K562 (cell line): ENCODE data around the gene IL33. TPM values are rescaled to one million over a fixed set of nuclear protein-coding genes. Genes with fewer than 3 reads are reported as not detected.

ENCODE experiments used
- ATAC-seq: fragments of 200-7000 bp; cut with Tn5 transposase; 3 replicates; pipeline ENCODE4 v1.9.1; 2020; ENCODE audit warnings: moderate library complexity
- BruUV-seq: library from RNA; stranded (reverse); fragments of 400-500 nt; replicated peaks from 2 replicates; lab custom pipeline; 2021; lab: Mats Ljungman, UMichigan
- CTCF ChIA-PET: fragments of 300-600 bp; formaldehyde crosslinking; extraction: SDS; loops from one replicate; lab custom pipeline; 2021; ENCODE audit warnings: low intra/inter-chr PET ratio; lab: Yijun Ruan, JAX
- POLR2A ChIA-PET: fragments of 300-600, 350-650 bp; sonication (Branson Sonifier 250); formaldehyde crosslinking; extraction: SDS; loops from one replicate; lab custom pipeline; 2021; ENCODE audit warnings: antibody characterized with exemption, inconsistent platforms; lab: Yijun Ruan, JAX
- DNase-seq, 4 experiments: peaks; one replicate each; pipeline versions ENCODE4 v3.0.0 to v3.0.0-alpha.2; 2011 to 2018; ENCODE audit warnings: low spot score in 3 of 4, mixed read lengths in 3 of 4; ENCODE audit errors: extremely low read depth in 1 of 4
- FAIRE-seq: peaks from 2 replicates; lab custom pipeline; 2011; peaks lifted over from hg19 to GRCh38; lab: Jason Lieb, UNC
- H2AFZ ChIP-seq: 2 replicates; pipeline ENCODE4 v1.6.0; 2011; ENCODE audit warnings: low read depth, low read length, control low read depth, inconsistent platforms
- H3K27ac ChIP-seq: fragments of 200-600 bp; 3 replicates; pipeline ENCODE4 v1.8.0; 2011; ENCODE audit warnings: low read depth, mild to moderate bottlenecking, control low read depth, inconsistent platforms, low read length, moderate library complexity, mixed read lengths; ENCODE audit errors: extremely low read depth
- H3K27me3 ChIP-seq, 2 experiments: fragments of 300-600 bp in 1 of 2; 2 replicates in 1 of 2; 3 replicates in 1 of 2; pipeline versions ENCODE4 v1.6.0 to v1.8.0; 2011; ENCODE audit warnings: inconsistent platforms in 2 of 2, low read length in 2 of 2, mild to moderate bottlenecking in 1 of 2, mixed read lengths in 1 of 2, moderate library complexity in 1 of 2; ENCODE audit not compliant: control insufficient read depth in 2 of 2, insufficient read depth in 2 of 2
- H3K36me3 ChIP-seq: fragments of 300-600 bp; 3 replicates; pipeline ENCODE4 v1.8.0; 2011; ENCODE audit warnings: mild to moderate bottlenecking, low read length, inconsistent platforms; ENCODE audit not compliant: control insufficient read depth, insufficient read depth
- H3K4me1 ChIP-seq, 2 experiments: fragments of 200-600 bp in 1 of 2; replicated peaks in 1 of 2; 2 replicates in 1 of 2; 3 replicates in 1 of 2; pipeline versions ENCODE4 v1.5.1 to v1.8.0; 2011; ENCODE audit warnings: inconsistent platforms in 2 of 2, low read length in 2 of 2, mild to moderate bottlenecking in 1 of 2, mixed read lengths in 1 of 2, moderate library complexity in 1 of 2; ENCODE audit not compliant: control insufficient read depth in 2 of 2, insufficient read depth in 2 of 2
- H3K4me2 ChIP-seq: 2 replicates; pipeline ENCODE4 v1.6.1; 2011; ENCODE audit warnings: low read length, control low read depth, inconsistent platforms, mixed read lengths; ENCODE audit not compliant: insufficient read depth
- H3K4me3 ChIP-seq: fragments of 200-600 bp; sonication (generic), shearing (Covaris generic); 2 replicates; pipeline ENCODE4 v1.5.1; 2016; ENCODE audit warnings: control low read depth, inconsistent platforms
- H3K79me2 ChIP-seq: fragments of 200-600 bp; 3 replicates; pipeline ENCODE4 v1.8.0; 2011; ENCODE audit warnings: low read length, inconsistent platforms; ENCODE audit not compliant: control insufficient read depth, insufficient read depth
- H3K9ac ChIP-seq, 2 experiments: 2 replicates each; pipeline versions ENCODE4 v1.6.0 to v1.6.1; 2011; ENCODE audit warnings: low read depth in 2 of 2, low read length in 2 of 2, control low read depth in 1 of 2, inconsistent platforms in 1 of 2, mild to moderate bottlenecking in 1 of 2, mixed read lengths in 1 of 2; ENCODE audit not compliant: insufficient read depth in 1 of 2
- H3K9me1 ChIP-seq: one replicate; pipeline ENCODE4 v1.6.0; 2011; ENCODE audit warnings: inconsistent platforms, mild to moderate bottlenecking, low read length, moderate library complexity; ENCODE audit not compliant: control insufficient read depth, insufficient read depth
- H3K9me3 ChIP-seq: replicated peaks from 2 replicates; pipeline ENCODE4 v1.5.1; 2011; ENCODE audit warnings: low read depth, low read length, inconsistent platforms; ENCODE audit not compliant: control insufficient read depth, insufficient read depth
- H4K20me1 ChIP-seq: replicated peaks from 2 replicates; pipeline ENCODE4 v1.6.1; 2011; ENCODE audit warnings: low read length, inconsistent platforms, mixed read lengths; ENCODE audit not compliant: control insufficient read depth, insufficient read depth
- CREB1 ChIP-seq, 2 experiments: sonication (generic) in 1 of 2; formaldehyde crosslinking in 1 of 2; IDR thresholded peaks; 2 replicates each; pipeline versions ENCODE4 v1.6.1 to v1.8.0; 2012 to 2022; ENCODE audit warnings: inconsistent platforms in 1 of 2, mild to moderate bottlenecking in 1 of 2, missing genetic modification reagents in 1 of 2, moderate library complexity in 1 of 2
- DACH1 ChIP-seq: fragments of 450-650 bp; IDR thresholded peaks from 2 replicates; pipeline ENCODE4 v1.6.1; 2018; ENCODE audit not compliant: partially characterized antibody
- NFE2 ChIP-seq: IDR thresholded peaks from 2 replicates; pipeline ENCODE4 v1.6.1; 2014; ENCODE audit warnings: antibody characterized with exemption, low read depth
- PHF21A ChIP-seq: fragments of 450-650 bp; IDR thresholded peaks from 2 replicates; pipeline ENCODE4 v1.6.1; 2017; ENCODE audit warnings: low read depth, borderline replicate concordance
- WGBS: fragments of 100-300 bp; shearing (Covaris generic); methylation state at CpG from one replicate; pipeline ENCODE4 v1.1.6; 2016; ENCODE audit warnings: low coverage, mixed read lengths; ENCODE audit not compliant: insufficient coverage; ENCODE audit errors: missing lambda C conversion rate; 5-methylcytosine and 5-hydroxymethylcytosine counted together
- in situ Hi-C: fragments of 300-500 bp; cut with MboI; formaldehyde crosslinking; loops from 4 replicates; pipeline ENCODE4 v1.15.0; 2018; ENCODE audit warnings: inconsistent platforms, mixed read lengths
- intact Hi-C: fragments of 100-400 bp; cut with micrococcal nuclease; formaldehyde crosslinking; loops from 2 replicates; pipeline ENCODE4 v1.14.2; 2022
- polyA plus RNA-seq, 8 experiments: library from polyadenylated mRNA; depleted of rRNA in 4 of 8; stranded (reverse) in 5 of 8; unstranded in 3 of 8; fragments of >200 nt; fragmentation: Nextera tagmentation in 2 of 8; fragmentation: Illumina TruSeq in 1 of 8; extraction: Ambion mirVana in 2 of 8; extraction: Trizol in 1 of 8; gene quantifications; 2 replicates each; pipeline versions ENCODE4 v1.2.1 to v1.2.3, GENCODE V29; 2011 to 2014; ENCODE audit warnings: inconsistent platforms in 1 of 8, missing spikeins in 1 of 8
- total RNA-seq, 7 experiments: library from RNA; depleted of rRNA in 6 of 7; stranded (reverse); fragments of >200 nt in 6 of 7; fragmentation: Illumina TruSeq in 2 of 7; extraction: Trizol in 2 of 7; gene quantifications; 2 replicates each; pipeline versions ENCODE4 v1.2.1 to v1.2.3, GENCODE V29; 2011 to 2021; ENCODE audit warnings: low replicate concordance in 1 of 7
- TF ChIP-seq, protein P1 (sequence below): fragments of 200-400 bp; formaldehyde crosslinking; IDR thresholded peaks from 2 replicates; pipeline ENCODE4 v1.6.1; 2017; ENCODE audit warnings: mild to moderate bottlenecking, low read depth, low read length, moderate library complexity
- TF ChIP-seq, protein P2 (sequence below), 3 experiments: IDR thresholded peaks in 2 of 3; conservative IDR thresholded peaks in 1 of 3; 2 replicates each; pipeline ENCODE4 v1.5.1; 2011 to 2012; ENCODE audit warnings: low read length in 3 of 3, mild to moderate bottlenecking in 3 of 3, control low read depth in 2 of 3, improper control_type of control experiment in 1 of 3, inconsistent platforms in 1 of 3, low read depth in 1 of 3, mixed read lengths in 1 of 3, moderate library complexity in 1 of 3; ENCODE audit not compliant: insufficient read depth in 2 of 3
- TF ChIP-seq, protein P3 (sequence below), 2 experiments: fragments of 200-800 bp in 1 of 2; sonication (Bioruptor generic) in 1 of 2; sonication (generic) in 1 of 2; formaldehyde crosslinking in 1 of 2; IDR thresholded peaks in 1 of 2; conservative IDR thresholded peaks in 1 of 2; 2 replicates each; pipeline versions ENCODE4 v1.5.0 to v1.6.1; 2016 to 2020; ENCODE audit warnings: missing compliant biosample characterization in 1 of 2, missing genetic modification characterization in 1 of 2, missing genetic modification reagents in 1 of 2

Gene IL33
- total and polyA plus RNA-seq, 9 of the 15 experiments (the other 6 are each of a cell fraction or from before 2014, with no cell fraction given), result not detected

DNA sequence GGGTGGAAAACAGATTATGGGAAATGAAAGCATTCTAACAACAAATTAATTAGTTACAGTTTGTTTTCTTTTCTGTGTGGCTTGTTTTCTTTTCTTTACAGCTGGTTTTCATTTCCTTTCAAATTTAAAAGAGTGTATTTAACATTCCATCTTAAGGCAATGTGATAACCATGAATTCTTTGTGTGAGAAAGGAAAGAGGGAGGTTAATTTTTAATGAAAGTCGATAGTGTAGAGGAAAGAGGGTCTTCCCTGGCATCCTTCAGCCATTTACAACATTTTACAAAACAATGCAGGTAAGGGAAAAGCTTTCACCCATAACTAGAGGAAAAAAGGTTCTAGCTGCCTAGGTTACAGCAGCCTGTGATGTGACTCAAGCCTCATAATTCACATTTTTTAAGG, 43.9 kb upstream of the IL33 start:
- H3K27ac ChIP-seq, result no peak overlapping the region
- intact Hi-C loops, result no loop called here
- FAIRE-seq, result no peak

More for the DNA sequence above, 43.9 kb upstream of the IL33 start:
- no peak overlapping the region for H3K9ac ChIP-seq
- in situ Hi-C loops, result no loop called here
- no peaks in the 10 kb centered on the region; a peak in 1 of 5 replicates for H3K27me3 ChIP-seq
- WGBS, result 0% methylated on average over 1 of the region's 1 CpG
- no peak overlapping the region for H3K4me2 ChIP-seq
- DNase-seq (no peak), ATAC-seq (no peak)
- H3K9me3 ChIP-seq, result no peaks in the 10 kb centered on the region
- CTCF ChIA-PET, result no interaction called here
- H3K79me2 ChIP-seq, result no peaks in the 10 kb centered on the region
- no peaks in the 10 kb centered on the region for H3K4me1 ChIP-seq
- H4K20me1 ChIP-seq, result no peaks in the 10 kb centered on the region
- H2AFZ ChIP-seq, result no peak overlapping the region
- TF ChIP-seq DACH1, result no peak
- TF ChIP-seq, protein P1, sequence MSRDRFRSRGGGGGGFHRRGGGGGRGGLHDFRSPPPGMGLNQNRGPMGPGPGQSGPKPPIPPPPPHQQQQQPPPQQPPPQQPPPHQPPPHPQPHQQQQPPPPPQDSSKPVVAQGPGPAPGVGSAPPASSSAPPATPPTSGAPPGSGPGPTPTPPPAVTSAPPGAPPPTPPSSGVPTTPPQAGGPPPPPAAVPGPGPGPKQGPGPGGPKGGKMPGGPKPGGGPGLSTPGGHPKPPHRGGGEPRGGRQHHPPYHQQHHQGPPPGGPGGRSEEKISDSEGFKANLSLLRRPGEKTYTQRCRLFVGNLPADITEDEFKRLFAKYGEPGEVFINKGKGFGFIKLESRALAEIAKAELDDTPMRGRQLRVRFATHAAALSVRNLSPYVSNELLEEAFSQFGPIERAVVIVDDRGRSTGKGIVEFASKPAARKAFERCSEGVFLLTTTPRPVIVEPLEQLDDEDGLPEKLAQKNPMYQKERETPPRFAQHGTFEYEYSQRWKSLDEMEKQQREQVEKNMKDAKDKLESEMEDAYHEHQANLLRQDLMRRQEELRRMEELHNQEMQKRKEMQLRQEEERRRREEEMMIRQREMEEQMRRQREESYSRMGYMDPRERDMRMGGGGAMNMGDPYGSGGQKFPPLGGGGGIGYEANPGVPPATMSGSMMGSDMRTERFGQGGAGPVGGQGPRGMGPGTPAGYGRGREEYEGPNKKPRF, result no peak
- TF ChIP-seq, protein P2, sequence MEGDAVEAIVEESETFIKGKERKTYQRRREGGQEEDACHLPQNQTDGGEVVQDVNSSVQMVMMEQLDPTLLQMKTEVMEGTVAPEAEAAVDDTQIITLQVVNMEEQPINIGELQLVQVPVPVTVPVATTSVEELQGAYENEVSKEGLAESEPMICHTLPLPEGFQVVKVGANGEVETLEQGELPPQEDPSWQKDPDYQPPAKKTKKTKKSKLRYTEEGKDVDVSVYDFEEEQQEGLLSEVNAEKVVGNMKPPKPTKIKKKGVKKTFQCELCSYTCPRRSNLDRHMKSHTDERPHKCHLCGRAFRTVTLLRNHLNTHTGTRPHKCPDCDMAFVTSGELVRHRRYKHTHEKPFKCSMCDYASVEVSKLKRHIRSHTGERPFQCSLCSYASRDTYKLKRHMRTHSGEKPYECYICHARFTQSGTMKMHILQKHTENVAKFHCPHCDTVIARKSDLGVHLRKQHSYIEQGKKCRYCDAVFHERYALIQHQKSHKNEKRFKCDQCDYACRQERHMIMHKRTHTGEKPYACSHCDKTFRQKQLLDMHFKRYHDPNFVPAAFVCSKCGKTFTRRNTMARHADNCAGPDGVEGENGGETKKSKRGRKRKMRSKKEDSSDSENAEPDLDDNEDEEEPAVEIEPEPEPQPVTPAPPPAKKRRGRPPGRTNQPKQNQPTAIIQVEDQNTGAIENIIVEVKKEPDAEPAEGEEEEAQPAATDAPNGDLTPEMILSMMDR (IDR thresholded peaks at IDR 0.05 in 2 of 3, conservative IDR thresholded peaks at IDR 0.05 in 1 of 3; ENCODE audit: insufficient read depth in 2 of 3, low read depth in 1 of 3, low read length in 3 of 3), result no peak
- TF ChIP-seq PHF21A, result no peak
- TF ChIP-seq NFE2, result no peak
- no peak for TF ChIP-seq CREB1 (IDR thresholded peaks at IDR 0.05)
- TF ChIP-seq CREB1 (CRISPR knock-in tag; IDR thresholded peaks at IDR 0.05), result no peak
- TF ChIP-seq, protein P3, sequence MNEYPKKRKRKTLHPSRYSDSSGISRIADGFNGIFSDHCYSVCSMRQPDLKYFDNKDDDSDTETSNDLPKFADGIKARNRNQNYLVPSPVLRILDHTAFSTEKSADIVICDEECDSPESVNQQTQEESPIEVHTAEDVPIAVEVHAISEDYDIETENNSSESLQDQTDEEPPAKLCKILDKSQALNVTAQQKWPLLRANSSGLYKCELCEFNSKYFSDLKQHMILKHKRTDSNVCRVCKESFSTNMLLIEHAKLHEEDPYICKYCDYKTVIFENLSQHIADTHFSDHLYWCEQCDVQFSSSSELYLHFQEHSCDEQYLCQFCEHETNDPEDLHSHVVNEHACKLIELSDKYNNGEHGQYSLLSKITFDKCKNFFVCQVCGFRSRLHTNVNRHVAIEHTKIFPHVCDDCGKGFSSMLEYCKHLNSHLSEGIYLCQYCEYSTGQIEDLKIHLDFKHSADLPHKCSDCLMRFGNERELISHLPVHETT (CRISPR knock-in tag; conservative IDR thresholded peaks at IDR 0.05 in 1 of 2, IDR thresholded peaks at IDR 0.05 in 1 of 2), result no peak
- no peak overlapping the region for H3K4me3 ChIP-seq
- H3K36me3 ChIP-seq, result no peaks in the 10 kb centered on the region
- no peaks in the 10 kb centered on the region for H3K9me1 ChIP-seq
- no TSS peak for BruUV-seq
- POLR2A ChIA-PET, result no interaction called here
